ENCODE results near the gene LZTFL1.

Gene LZTFL1

DNA sequence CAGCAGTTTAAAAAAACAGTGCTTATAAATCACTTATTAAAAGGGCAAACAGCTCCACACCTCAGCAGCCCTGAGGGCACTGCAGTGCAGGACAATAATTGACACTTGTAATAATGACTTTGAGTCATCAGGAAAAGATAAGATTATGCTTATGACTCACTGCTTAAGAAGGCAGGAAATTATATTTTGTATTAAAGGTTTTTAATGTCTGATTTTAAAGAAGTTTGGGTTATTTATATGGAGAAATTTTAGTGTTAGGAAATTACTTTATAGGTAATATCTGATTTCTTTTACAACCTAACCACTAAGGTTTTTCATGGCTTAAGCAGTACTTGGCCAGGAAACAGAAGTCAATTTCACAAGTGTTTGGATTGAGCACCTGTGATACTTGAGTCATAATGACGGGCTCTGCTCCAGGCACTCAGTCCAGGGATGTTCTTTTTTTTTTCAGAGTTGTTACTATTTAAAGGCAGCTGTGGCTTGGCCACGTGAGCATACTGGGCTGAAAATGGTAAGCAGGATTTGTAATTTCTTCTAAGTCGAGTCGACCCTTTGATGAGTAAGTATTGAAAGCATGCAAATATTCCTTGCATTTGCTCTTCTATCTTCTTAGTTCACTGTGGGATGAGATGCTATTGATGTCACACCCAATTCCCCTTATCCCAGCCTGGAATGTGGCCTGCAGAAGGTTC, 23.9 kb downstream of the LZTFL1 start:
- no peaks in the 10 kb centered on the region for H3K9me3 ChIP-seq
- intact Hi-C loops (cut with DNase I; ENCODE audit: low total_unique reads): no loop called here
- H3K27ac ChIP-seq: peak overlapping the region in 1 of 2 donors; percentile 0
- H3K27me3 ChIP-seq: no peaks in the 10 kb centered on the region
- H3K4me3 ChIP-seq: no peak overlapping the region
- TF ChIP-seq, protein P1, sequence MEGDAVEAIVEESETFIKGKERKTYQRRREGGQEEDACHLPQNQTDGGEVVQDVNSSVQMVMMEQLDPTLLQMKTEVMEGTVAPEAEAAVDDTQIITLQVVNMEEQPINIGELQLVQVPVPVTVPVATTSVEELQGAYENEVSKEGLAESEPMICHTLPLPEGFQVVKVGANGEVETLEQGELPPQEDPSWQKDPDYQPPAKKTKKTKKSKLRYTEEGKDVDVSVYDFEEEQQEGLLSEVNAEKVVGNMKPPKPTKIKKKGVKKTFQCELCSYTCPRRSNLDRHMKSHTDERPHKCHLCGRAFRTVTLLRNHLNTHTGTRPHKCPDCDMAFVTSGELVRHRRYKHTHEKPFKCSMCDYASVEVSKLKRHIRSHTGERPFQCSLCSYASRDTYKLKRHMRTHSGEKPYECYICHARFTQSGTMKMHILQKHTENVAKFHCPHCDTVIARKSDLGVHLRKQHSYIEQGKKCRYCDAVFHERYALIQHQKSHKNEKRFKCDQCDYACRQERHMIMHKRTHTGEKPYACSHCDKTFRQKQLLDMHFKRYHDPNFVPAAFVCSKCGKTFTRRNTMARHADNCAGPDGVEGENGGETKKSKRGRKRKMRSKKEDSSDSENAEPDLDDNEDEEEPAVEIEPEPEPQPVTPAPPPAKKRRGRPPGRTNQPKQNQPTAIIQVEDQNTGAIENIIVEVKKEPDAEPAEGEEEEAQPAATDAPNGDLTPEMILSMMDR (IDR thresholded peaks at IDR 0.05): no peak
- H3K4me1 ChIP-seq: peaks cover 0 to 9% (median 4%) of the 10 kb centered on the region in 4 donors
- peak in 1 of 2 donors; percentile 70 for DNase-seq
- H3K36me3 ChIP-seq: peaks cover 0 to 27% (median 12%) of the 10 kb centered on the region in 3 donors

DNA sequence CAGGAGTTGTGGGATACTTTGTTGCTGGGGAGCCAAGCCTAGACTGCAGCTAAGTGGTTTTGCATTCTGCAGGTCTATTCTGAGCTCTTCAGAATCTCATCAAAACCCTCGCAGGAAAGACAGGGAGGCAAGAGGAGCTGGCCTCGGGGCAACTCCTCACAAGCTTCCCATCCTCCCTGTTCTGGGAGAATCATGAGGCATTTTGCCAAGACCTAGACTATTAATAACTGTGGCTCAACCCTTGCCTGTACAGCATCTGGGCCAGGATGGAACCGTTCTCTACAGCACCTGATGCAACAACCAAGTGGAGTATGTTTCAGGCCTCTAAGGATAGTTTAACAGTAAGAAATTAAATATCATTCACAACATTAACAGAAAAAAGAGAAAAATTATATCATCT, 25.4 kb downstream of the LZTFL1 start:
- DNase-seq: no peak
- intact Hi-C loops (cut with DNase I; ENCODE audit: low total_unique reads): no loop called here
- H3K4me1 ChIP-seq: peaks cover 0 to 9% (median 4%) of the 10 kb centered on the region in 4 donors
- no peak overlapping the region for H3K27ac ChIP-seq
- H3K4me3 ChIP-seq: no peak overlapping the region
- H3K27me3 ChIP-seq: no peaks in the 10 kb centered on the region
- H3K9me3 ChIP-seq: no peaks in the 10 kb centered on the region
- TF ChIP-seq, protein P1 (IDR thresholded peaks at IDR 0.05): no peak
- peaks cover 0 to 13% (median 3%) of the 10 kb centered on the region in 3 donors for H3K36me3 ChIP-seq

DNA sequence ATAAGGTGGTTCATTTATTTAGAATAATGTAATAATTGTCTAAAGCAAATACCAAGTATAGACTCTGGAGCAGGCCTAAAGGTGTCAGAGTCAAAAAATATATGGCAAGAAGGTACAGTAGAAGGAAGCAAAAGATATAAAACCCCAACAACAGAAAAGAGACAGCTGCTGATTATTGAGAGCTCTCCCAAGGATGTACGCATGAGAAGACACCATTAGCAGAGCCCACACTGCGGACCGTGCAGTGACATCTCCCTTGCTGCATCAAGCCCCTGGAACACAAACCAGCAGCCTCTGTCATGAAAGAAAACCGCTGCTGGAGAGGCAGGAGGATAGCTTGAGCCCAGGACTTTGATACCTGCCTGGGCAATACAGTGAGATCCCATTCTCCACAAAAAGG, 27.6 kb downstream of the LZTFL1 start:
- DNase-seq: no peak
- TF ChIP-seq, protein P1 (IDR thresholded peaks at IDR 0.05): no peak
- intact Hi-C loops (cut with DNase I; ENCODE audit: low total_unique reads): no loop called here

DNA sequence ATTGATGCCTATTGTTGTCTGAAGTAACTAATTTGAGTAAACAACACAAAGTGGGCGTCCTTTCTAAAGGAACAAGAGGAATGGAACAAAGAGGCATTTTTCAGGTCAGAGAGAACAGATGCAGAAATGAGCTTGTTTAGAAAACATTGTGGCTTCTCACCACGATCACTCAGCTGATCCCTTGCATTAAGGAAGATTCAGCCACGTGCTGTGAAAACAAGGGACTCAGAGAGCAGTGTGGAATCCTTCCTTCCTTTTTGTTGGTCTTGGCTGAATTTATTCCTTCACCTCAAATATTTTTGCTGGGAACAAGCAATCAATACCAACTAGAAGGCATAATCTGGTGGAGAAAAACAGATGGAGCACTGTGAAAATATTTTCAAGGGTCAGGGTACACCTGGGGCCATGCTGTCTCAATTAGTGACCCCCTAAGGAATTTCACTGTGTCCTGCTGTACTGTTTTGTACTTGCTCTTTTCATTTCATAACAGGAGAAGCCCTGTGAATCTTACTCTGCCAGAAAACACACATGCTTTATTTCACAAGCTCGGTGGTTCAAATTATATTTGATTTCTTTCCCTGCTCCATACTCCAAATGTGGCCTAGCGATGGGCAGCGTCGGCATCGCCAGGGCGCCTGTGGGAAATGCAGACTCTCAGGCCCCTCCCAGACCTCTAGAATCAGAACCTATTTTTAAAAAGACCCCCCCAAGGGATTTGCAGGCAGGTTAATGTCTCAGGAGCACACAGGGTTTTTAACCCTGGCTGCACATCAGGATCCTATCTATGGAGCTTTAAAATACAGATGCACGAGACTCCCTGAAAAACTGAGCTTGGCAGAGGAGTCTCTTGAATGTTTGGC, 34.0 kb downstream of the LZTFL1 start:
- no peak for DNase-seq
- intact Hi-C loops (cut with DNase I; ENCODE audit: low total_unique reads): no loop called here

More for the DNA sequence above, 27.6 kb downstream of the LZTFL1 start:
- no peak overlapping the region for H3K4me3 ChIP-seq
- no peaks in the 10 kb centered on the region for H3K9me3 ChIP-seq
- H3K4me1 ChIP-seq: peaks cover 0 to 9% (median 4%) of the 10 kb centered on the region in 4 donors
- no peaks in the 10 kb centered on the region for H3K36me3 ChIP-seq
- no peak overlapping the region for H3K27ac ChIP-seq
- H3K27me3 ChIP-seq: no peaks in the 10 kb centered on the region

DNA sequence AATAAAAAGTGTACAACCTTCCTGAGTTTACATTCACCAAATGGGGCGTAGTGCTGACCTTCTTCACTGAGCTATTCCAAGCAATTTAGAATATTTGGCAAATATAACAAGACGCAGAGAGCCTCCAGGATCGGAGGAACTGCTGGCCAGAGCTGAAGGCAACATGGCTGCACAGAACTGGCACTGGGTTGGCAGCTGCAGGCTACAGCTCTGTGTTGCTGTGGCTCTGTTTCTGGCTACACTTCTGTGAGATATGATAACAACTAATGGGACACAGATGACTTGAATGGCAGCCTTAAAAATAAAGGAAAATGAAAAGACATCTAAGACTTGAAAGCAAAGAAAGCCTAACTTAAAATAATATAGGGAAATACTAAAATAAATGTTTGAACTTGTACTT, 34.8 kb downstream of the LZTFL1 start:
- intact Hi-C loops (cut with DNase I; ENCODE audit: low total_unique reads): no loop called here
- TF ChIP-seq, protein P1 (IDR thresholded peaks at IDR 0.05): no peak
- no peak for DNase-seq
- no peaks in the 10 kb centered on the region for H3K27me3 ChIP-seq
- no peaks in the 10 kb centered on the region for H3K4me1 ChIP-seq
- H3K36me3 ChIP-seq: peaks cover 0 to 5% (median 0%) of the 10 kb centered on the region in 3 donors
- no peak overlapping the region for H3K27ac ChIP-seq
- H3K9me3 ChIP-seq: no peaks in the 10 kb centered on the region
- H3K4me3 ChIP-seq: no peak overlapping the region

More for the DNA sequence above, 34.0 kb downstream of the LZTFL1 start:
- no peaks in the 10 kb centered on the region for H3K9me3 ChIP-seq
- H3K4me1 ChIP-seq: no peaks in the 10 kb centered on the region
- peaks cover 0 to 5% (median 0%) of the 10 kb centered on the region in 3 donors for H3K36me3 ChIP-seq
- H3K4me3 ChIP-seq: no peak overlapping the region
- H3K27me3 ChIP-seq: no peaks in the 10 kb centered on the region
- TF ChIP-seq, protein P1 (IDR thresholded peaks at IDR 0.05): no peak
- no peak overlapping the region for H3K27ac ChIP-seq
